Liver (tissue), 9 donors: ENCODE results near the gene SMPD1. TPM values are rescaled to one million over a fixed set of nuclear protein-coding genes. Genes with fewer than 3 reads are reported as not detected.
"Not testable (repeated sequence)": the region's sequence is repeated elsewhere in the genome, so short reads cannot be mapped to it uniquely, and the experiment has no call there.

Experiments used
- DNase-seq: peaks from one replicate; pipeline ENCODE4 v3.0.0-alpha.2; 2017; ENCODE audit warnings: low spot score
- H3K27ac ChIP-seq, 2 donors: one replicate each; pipeline ENCODE4 v1.7.0; 2013; ENCODE audit warnings: inconsistent platforms in 2 of 2, low read length in 2 of 2, control low read depth in 1 of 2, low read depth in 1 of 2, mild to moderate bottlenecking in 1 of 2
- H3K27me3 ChIP-seq, 4 donors: one replicate each; pipeline versions ENCODE4 v1.6.1 to v1.7.0; 2013; ENCODE audit warnings: low read length in 3 of 4, inconsistent platforms in 1 of 4, mild to moderate bottlenecking in 1 of 4, moderate library complexity in 1 of 4; ENCODE audit not compliant: control insufficient read depth in 4 of 4, insufficient read depth in 4 of 4
- H3K36me3 ChIP-seq, 4 donors: one replicate each; pipeline versions ENCODE4 v1.6.1 to v1.7.0; 2013; ENCODE audit warnings: low read length in 3 of 4, mild to moderate bottlenecking in 3 of 4, low read depth in 1 of 4, moderate library complexity in 1 of 4; ENCODE audit not compliant: control insufficient read depth in 4 of 4, insufficient read depth in 3 of 4
- H3K4me1 ChIP-seq, 4 donors: one replicate each; pipeline versions ENCODE4 v1.6.1 to v1.7.0; 2013; ENCODE audit warnings: low read length in 3 of 4, mild to moderate bottlenecking in 3 of 4, moderate library complexity in 1 of 4; ENCODE audit not compliant: control insufficient read depth in 4 of 4, insufficient read depth in 4 of 4
- H3K4me3 ChIP-seq, 3 donors: one replicate each; pipeline versions ENCODE4 v1.6.1 to v1.7.0; 2013; ENCODE audit warnings: low read length in 3 of 3, control low read depth in 1 of 3, low read depth in 1 of 3, mild to moderate bottlenecking in 1 of 3
- H3K9ac ChIP-seq, 2 donors: one replicate each; pipeline ENCODE4 v1.7.0; 2013; ENCODE audit warnings: low read length in 2 of 2, mild to moderate bottlenecking in 2 of 2, moderate library complexity in 2 of 2, control low read depth in 1 of 2, low read depth in 1 of 2
- H3K9me3 ChIP-seq, 4 donors: one replicate each; pipeline versions ENCODE4 v1.6.1 to v1.7.0; 2013; ENCODE audit warnings: low read length in 3 of 4; ENCODE audit not compliant: control insufficient read depth in 4 of 4
- ATF3 ChIP-seq: IDR thresholded peaks from 2 replicates; pipeline ENCODE4 v1.6.1; 2016; ENCODE audit warnings: antibody characterized with exemption
- CTCF ChIP-seq: fragments of 150-350 bp; IDR thresholded peaks from 2 replicates; pipeline ENCODE4 v1.5.1; 2017; ENCODE audit warnings: improper control_type of control experiment, low read depth, low read length; ENCODE audit not compliant: missing input control
- EGR1 ChIP-seq, 2 donors: IDR thresholded peaks; 2 replicates each; pipeline ENCODE4 v1.6.1; 2016 to 2018; ENCODE audit warnings: antibody characterized with exemption in 2 of 2, low read depth in 2 of 2
- FOXA1 ChIP-seq: IDR thresholded peaks from 2 replicates; pipeline ENCODE4 v1.6.1; 2016; ENCODE audit warnings: antibody characterized with exemption
- FOXA2 ChIP-seq: IDR thresholded peaks from 2 replicates; pipeline ENCODE4 v1.6.1; 2016; ENCODE audit warnings: antibody characterized with exemption
- GABPA ChIP-seq, 2 donors: IDR thresholded peaks in 1 of 2; conservative IDR thresholded peaks in 1 of 2; 2 replicates each; pipeline ENCODE4 v1.6.1; 2016; ENCODE audit warnings: antibody characterized with exemption in 2 of 2, mild to moderate bottlenecking in 1 of 2, moderate library complexity in 1 of 2
- HNF4A ChIP-seq, 2 donors: conservative IDR thresholded peaks; 2 replicates each; pipeline ENCODE4 v1.6.1; 2016; ENCODE audit warnings: antibody characterized with exemption in 2 of 2, mild to moderate bottlenecking in 2 of 2
- HNF4G ChIP-seq: IDR thresholded peaks from 2 replicates; pipeline ENCODE4 v1.6.1; 2016; ENCODE audit warnings: antibody characterized with exemption
- JUND ChIP-seq, 2 donors: IDR thresholded peaks; 2 replicates each; pipeline ENCODE4 v1.6.1; 2016; ENCODE audit warnings: antibody characterized with exemption in 2 of 2
- MAX ChIP-seq: IDR thresholded peaks from 2 replicates; pipeline ENCODE4 v1.6.1; 2016; ENCODE audit warnings: antibody characterized with exemption
- NR2F2 ChIP-seq: IDR thresholded peaks from 2 replicates; pipeline ENCODE4 v1.6.1; 2016; ENCODE audit warnings: antibody characterized with exemption
- REST ChIP-seq: IDR thresholded peaks from 2 replicates; pipeline ENCODE4 v1.6.1; 2016; ENCODE audit warnings: antibody characterized with exemption, mild to moderate bottlenecking
- RXRA ChIP-seq, 2 donors: IDR thresholded peaks; 2 replicates each; pipeline ENCODE4 v1.6.1; 2017 to 2018; ENCODE audit warnings: antibody characterized with exemption in 2 of 2, mild to moderate bottlenecking in 1 of 2
- SP1 ChIP-seq: IDR thresholded peaks from 2 replicates; pipeline ENCODE4 v1.6.1; 2018; ENCODE audit warnings: antibody characterized with exemption, mild to moderate bottlenecking
- TAF1 ChIP-seq: conservative IDR thresholded peaks from 2 replicates; pipeline ENCODE4 v1.6.1; 2016; ENCODE audit warnings: antibody characterized with exemption, mild to moderate bottlenecking
- YY1 ChIP-seq: IDR thresholded peaks from 2 replicates; pipeline ENCODE4 v1.6.1; 2016; ENCODE audit warnings: antibody characterized with exemption, mild to moderate bottlenecking
- ZBTB33 ChIP-seq: IDR thresholded peaks from 2 replicates; pipeline ENCODE4 v1.6.1; 2016; ENCODE audit warnings: antibody characterized with exemption
- WGBS: extraction: QIAGEN DNeasy Blood & Tissue Kit; methylation state at CpG from one replicate; pipeline ENCODE4 v1.1.7; 2013; 5-methylcytosine and 5-hydroxymethylcytosine counted together
- polyA plus RNA-seq, 2 donors: library from polyadenylated mRNA; stranded (reverse) in 1 of 2; unstranded in 1 of 2; fragments of 200-250 nt in 1 of 2; fragments of >200 nt in 1 of 2; fragmentation: Nextera tagmentation in 1 of 2; extraction: Ambion mirVana in 1 of 2; gene quantifications; one replicate each; pipeline versions ENCODE4 v1.2.1 to v1.2.3, GENCODE V29; 2013 to 2015
- total RNA-seq, 2 donors: library from RNA; depleted of rRNA; stranded (reverse); fragments of >200 nt; gene quantifications; one replicate each; pipeline ENCODE4 v1.2.3, GENCODE V29; 2014
- donor health status: healthy.
- donor health status: healthy.
- donor health status: healthy.
- donor health status: healthy.
- donor health status: healthy.

SMPD1 gene
- total and polyA plus RNA-seq, 4 donors = 15.4 to 91.6 (median 45.4) TPM

GRCh38 chr11:6391537-6392134, 1.4 kb downstream of the SMPD1 start:
- TF ChIP-seq RXRA (IDR thresholded peaks at IDR 0.05) (no peak), ZBTB33 (no peak)
- Histone ChIP-seq H3K4me1 (peaks cover 8 to 40% (median 30%) of the 10 kb centered on the region in 4 donors), H3K27me3 (no peaks in the 10 kb centered on the region), H3K4me3 (peak overlapping the region in 2 of 3 donors; percentile 78 to 93), H3K9ac (no peak overlapping the region), H3K36me3 (peaks cover 0 to 13% (median 7%) of the 10 kb centered on the region in 4 donors), H3K9me3 (no peaks in the 10 kb centered on the region), H3K27ac (no peak overlapping the region)
- 96% methylated on average over 18 of the region's 18 CpGs for WGBS
- DNase-seq = no peak

- peaks cover 0 to 13% (median 7%) of the 10 kb centered on the region in 4 donors for H3K36me3 ChIP-seq
- WGBS = 98% methylated on average over 4 of the region's 4 CpGs
- H3K9ac ChIP-seq, H3K9me3 ChIP-seq, H3K27ac ChIP-seq, H3K4me3 ChIP-seq, DNase-seq, H3K27me3 ChIP-seq: not testable (repeated sequence)
- peaks cover 8 to 40% (median 29%) of the 10 kb centered on the region in 4 donors for H3K4me1 ChIP-seq
Observed at GRCh38 chr11:6392251-6392650, 2.0 kb downstream of the SMPD1 start.

- Histone ChIP-seq H3K27me3 (no peaks in the 10 kb centered on the region), H3K4me3 (no peak overlapping the region), H3K27ac (no peak overlapping the region), H3K36me3 (peaks cover 0 to 13% (median 7%) of the 10 kb centered on the region in 4 donors), H3K4me1 (peaks cover 8 to 22% (median 18%) of the 10 kb centered on the region in 4 donors), H3K9me3 (no peaks in the 10 kb centered on the region), H3K9ac (no peak overlapping the region)
- DNase-seq = no peak
- WGBS = 95% methylated on average over 16 of the region's 16 CpGs
- TF ChIP-seq FOXA2 (no peak), MAX (no peak), NR2F2 (no peak), SP1 (no peak), CTCF (no peak), HNF4A (conservative IDR thresholded peaks at IDR 0.05) (no peak), YY1 (no peak), ATF3 (no peak), JUND (IDR thresholded peaks at IDR 0.05) (no peak), ZBTB33 (no peak), TAF1 (no peak), REST (no peak), HNF4G (no peak), FOXA1 (no peak), EGR1 (IDR thresholded peaks at IDR 0.05; ENCODE audit: low read depth in 2 of 2) (no peak), GABPA (IDR thresholded peaks at IDR 0.05 in 1 of 2, conservative IDR thresholded peaks at IDR 0.05 in 1 of 2) (no peak), RXRA (IDR thresholded peaks at IDR 0.05) (no peak)
Observed at GRCh38 chr11:6393989-6394670, 3.9 kb downstream of the SMPD1 start.
